GDM1 (cell line): ENCODE measurements around the gene GPR32.
"Not testable (repeated sequence)": the region's sequence is repeated elsewhere in the genome, so short reads cannot be mapped to it uniquely, and the experiment has no call there.

Experiments used
- DNase-seq: peaks from one replicate; lab custom pipeline; 2025; lab: John Stamatoyannopoulos, UW

GPR32 gene

GRCh38 chr19:50803633-50804419, 33.6 kb downstream of the GPR32 start:
- no peak for DNase-seq

DNA sequence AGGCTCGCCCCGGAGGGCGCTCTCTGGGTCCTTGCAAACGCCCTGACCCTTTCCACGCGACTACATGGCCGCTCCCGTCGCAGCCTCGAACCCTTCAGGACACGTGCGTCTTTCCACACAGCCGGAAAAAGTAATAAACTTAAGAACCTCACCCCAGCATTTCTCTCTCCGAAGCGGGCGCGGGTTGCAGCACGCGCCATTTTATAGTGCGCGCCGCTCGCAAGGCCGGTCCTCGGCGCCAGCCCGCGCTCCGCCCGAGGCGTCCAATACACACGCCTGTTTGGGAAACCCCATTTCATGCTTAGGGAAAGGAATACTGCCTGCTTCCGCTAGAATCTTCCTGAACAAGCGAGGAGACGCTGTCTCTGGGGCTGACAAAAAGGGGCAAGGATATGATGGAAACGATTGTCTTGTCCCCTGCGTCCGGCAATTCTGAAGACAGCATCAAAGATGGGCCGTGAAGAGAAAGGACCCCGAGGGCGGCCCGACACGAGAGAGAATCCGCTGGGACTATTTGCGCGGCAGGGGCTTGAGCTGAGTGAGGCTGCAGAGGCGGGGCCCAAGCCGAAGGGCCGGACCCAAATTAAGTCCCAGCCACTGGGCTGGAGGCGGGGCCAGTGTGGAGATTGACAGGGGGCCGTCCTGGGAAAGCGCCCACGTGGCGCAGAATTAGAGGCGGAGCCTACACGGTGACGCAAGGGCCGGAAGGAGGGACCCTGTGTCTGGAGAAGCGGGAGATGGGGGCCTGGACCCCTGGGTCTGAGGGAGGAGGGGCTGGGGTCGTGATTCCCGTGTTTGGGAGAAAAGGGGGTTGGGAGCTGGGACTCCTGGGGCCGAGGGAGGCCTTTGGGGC, 34.4 kb downstream of the GPR32 start:
- DNase-seq = peak; percentile 98

GRCh38 chr19:50808856-50809255, 38.6 kb downstream of the GPR32 start:
- DNase-seq = no peak

GRCh38 chr19:50811622-50812238, 41.5 kb downstream of the GPR32 start:
- DNase-seq = not testable (repeated sequence)

DNA sequence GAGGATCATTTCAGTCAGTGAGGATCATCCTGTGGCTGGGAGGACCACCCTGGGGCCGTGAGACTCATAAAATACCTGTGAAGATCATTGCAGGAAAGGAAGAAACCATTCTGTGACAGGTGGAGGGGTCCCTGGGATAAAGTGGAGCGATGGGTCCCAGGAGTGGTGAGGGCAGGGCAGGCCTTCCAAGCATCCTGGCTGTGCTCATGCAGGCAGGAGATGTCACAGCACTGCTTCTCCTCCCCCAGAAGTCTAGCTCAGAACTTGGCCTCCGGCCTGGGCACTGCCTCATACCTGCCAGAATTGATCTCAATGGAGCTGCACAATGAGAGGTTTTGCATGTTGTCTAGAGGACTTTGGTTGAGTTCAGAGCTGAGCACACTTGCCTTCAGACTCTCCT, 42.2 kb downstream of the GPR32 start:
- no peak for DNase-seq

- no peak for DNase-seq
These were observed 44.6 kb downstream of the GPR32 start for GRCh38 chr19:50814883-50815282.

GRCh38 chr19:50815439-50815838, 45.2 kb downstream of the GPR32 start:
- DNase-seq = no peak

DNA sequence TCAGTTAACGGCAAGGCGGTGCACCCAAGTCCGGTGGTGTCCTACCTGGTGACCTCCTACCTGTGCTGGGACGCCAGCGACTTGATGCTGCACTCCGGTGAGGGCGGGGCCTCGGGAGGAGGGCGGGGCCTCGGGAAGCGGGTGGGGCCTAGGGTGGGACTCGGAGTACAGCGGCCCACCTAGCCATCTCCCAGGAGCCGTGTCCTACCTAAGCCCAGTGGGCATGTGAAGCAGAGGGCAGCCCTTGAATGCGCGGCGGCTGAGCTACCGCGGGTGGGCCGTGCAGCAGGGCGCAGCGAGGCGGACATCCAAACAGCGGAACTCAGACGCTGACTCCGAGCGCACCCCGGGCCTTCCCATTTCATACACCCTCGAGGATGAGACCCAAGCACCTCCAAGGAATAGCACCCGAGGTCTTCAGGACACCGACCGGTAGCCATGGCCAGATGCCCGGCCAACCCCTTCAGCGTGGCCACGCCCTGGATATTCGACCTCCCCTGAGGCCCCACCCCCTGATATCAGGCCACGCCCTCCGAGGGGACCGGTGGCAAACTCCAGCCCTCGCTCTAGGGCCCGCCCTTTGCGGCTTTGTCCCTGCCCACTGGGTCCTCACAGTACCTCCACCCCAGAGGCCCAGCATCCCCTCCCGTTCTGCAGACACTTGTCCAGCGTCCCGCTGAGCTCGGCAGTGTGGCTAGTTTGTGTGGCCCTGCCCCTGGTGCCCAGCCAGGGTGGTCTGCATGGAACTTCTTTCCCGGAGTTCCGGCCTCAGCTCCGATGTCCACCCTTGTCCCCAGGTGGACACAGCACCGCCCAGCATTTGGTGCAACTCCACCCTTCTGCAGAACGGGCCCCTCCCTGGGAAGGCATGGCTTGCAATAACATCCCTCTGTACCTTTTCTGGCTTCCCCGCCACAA, 47.9 kb downstream of the GPR32 start:
- no peak for DNase-seq

GRCh38 chr19:50818859-50819472, 48.7 kb downstream of the GPR32 start:
- no peak for DNase-seq

GRCh38 chr19:50819636-50820035, 49.4 kb downstream of the GPR32 start:
- no peak for DNase-seq

GRCh38 chr19:50820086-50820485, 49.8 kb downstream of the GPR32 start:
- no peak for DNase-seq

DNA sequence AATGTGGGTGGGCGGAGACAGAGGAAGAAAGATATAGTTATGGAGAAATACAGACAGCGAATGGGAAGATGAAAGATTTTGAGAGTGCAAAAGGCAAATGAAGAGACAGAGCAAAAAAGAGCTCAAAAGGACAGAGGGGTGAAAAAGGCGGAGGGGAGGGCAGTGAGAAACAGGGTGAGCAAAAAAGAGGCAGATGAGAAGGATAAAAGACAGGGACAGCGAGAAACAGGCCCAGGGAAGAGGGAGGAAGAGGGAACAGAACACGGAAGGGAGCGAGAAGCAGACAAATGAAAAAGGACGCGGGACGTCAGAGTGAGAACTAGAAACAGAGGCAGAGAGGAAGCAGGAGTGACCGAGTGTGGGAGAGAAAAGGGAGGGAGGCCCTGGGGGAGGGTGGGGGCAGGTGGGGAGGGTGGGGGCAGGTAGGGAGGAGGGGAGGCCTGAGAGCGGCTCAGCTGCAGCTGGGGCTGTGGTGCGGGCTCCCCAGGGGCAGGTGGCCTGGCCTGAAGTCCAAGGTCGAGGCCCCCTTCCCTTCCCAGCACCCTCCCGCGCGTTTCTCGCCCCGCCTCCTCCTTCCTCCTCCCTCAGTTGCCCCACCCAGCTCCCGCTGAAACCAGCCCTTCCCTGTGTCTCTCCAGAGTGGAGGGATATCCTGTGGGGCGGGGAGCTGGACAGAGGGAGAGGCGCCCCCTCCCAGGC, 50.4 kb downstream of the GPR32 start:
- no peak for DNase-seq

GRCh38 chr19:50821248-50821612, 51.0 kb downstream of the GPR32 start:
- no peak for DNase-seq
